BJ (cell line): ENCODE results near the gene UACA. TPM values are rescaled to one million over a fixed set of nuclear protein-coding genes. Genes with fewer than 3 reads are reported as not detected.

Experiments used
- CTCF ChIA-PET: fragments of 350-600 bp; formaldehyde crosslinking; extraction: SDS; loops from one replicate; lab custom pipeline; 2021; ENCODE audit warnings: antibody characterized with exemption, inconsistent platforms; lab: Yijun Ruan, JAX
- POLR2A ChIA-PET: fragments of 300-600 bp; sonication (Branson Sonifier 250); formaldehyde crosslinking; extraction: SDS; loops from one replicate; lab custom pipeline; 2021; ENCODE audit warnings: antibody characterized with exemption; lab: Charles Lee
- DNase-seq: peaks from one replicate; pipeline ENCODE4 v3.0.0-alpha.2; 2011; ENCODE audit warnings: low read depth
- H3K27me3 ChIP-seq: 2 replicates; pipeline ENCODE4 v1.6.0; 2011; ENCODE audit warnings: low read length; ENCODE audit not compliant: control insufficient read depth, insufficient read depth
- H3K36me3 ChIP-seq: 2 replicates; pipeline ENCODE4 v1.5.1; 2011; ENCODE audit warnings: low read length; ENCODE audit not compliant: control insufficient read depth, insufficient read depth
- H3K4me3 ChIP-seq: 2 replicates; pipeline ENCODE4 v1.5.1; 2011; ENCODE audit warnings: low read depth, mild to moderate bottlenecking, control low read depth, low read length
- CTCF ChIP-seq: IDR thresholded peaks from 2 replicates; pipeline ENCODE4 v1.5.1; 2011; ENCODE audit warnings: low read depth, mild to moderate bottlenecking, control low read depth, inconsistent platforms, low read length, moderate library complexity; ENCODE audit not compliant: insufficient read depth
- polyA plus RNA-seq: library from polyadenylated mRNA; depleted of rRNA; stranded (reverse); fragments of >200 nt; gene quantifications from 2 replicates; pipeline ENCODE4 v1.2.3, GENCODE V29; 2011

UACA gene
- polyA plus RNA-seq, 1 experiment = 143 TPM

- peak; percentile 74 for DNase-seq
Observed at GRCh38 chr15:70765504-70766281, 2.3 kb upstream of the UACA start.

GRCh38 chr15:70763950-70764730 lies 782 bp upstream of the UACA start:
- POLR2A ChIA-PET = interaction anchor here (0.9 kb wide), 1 partner anchor 36 kb away, joined by 3 read pairs; no protein-coding TSS in a partner anchor
- no peak for TF ChIP-seq CTCF
- Histone ChIP-seq H3K4me3 (peak overlapping the region; percentile 81), H3K27me3 (no peaks in the 10 kb centered on the region), H3K36me3 (no peaks in the 10 kb centered on the region)
- no peak for DNase-seq
- CTCF ChIA-PET = interaction anchor here (1.3 kb wide), 1 partner anchor 48 kb away, joined by 5 read pairs; no protein-coding TSS in a partner anchor

More at GRCh38 chr15:70765504-70766281, 2.3 kb upstream of the UACA start:
- no peaks in the 10 kb centered on the region for H3K36me3 ChIP-seq
- POLR2A ChIA-PET = interaction anchor here (0.6 to 0.8 kb wide), 2 partner anchors 10 to 12 kb away, joined by 3 to 5 read pairs; no protein-coding TSS in a partner anchor
- CTCF ChIA-PET = interaction anchor here (1.3 to 1.4 kb wide), 2 partner anchors 9 to 49 kb away, joined by 3 to 4 read pairs; no protein-coding TSS in a partner anchor
- TF ChIP-seq CTCF = no peak
- no peak overlapping the region for H3K4me3 ChIP-seq
- H3K27me3 ChIP-seq = no peaks in the 10 kb centered on the region

- Histone ChIP-seq H3K4me3 (peak overlapping the region; percentile 81), H3K27me3 (no peaks in the 10 kb centered on the region), H3K36me3 (no peaks in the 10 kb centered on the region)
- POLR2A ChIA-PET = no interaction called here
- DNase-seq = no peak
- CTCF ChIA-PET = no interaction called here
- TF ChIP-seq CTCF = no peak
Observed at GRCh38 chr15:70762469-70763119, 764 bp downstream of the UACA start.

- no peak for DNase-seq
- Histone ChIP-seq H3K4me3 (peak overlapping the region; percentile 81), H3K36me3 (no peaks in the 10 kb centered on the region), H3K27me3 (no peaks in the 10 kb centered on the region)
- POLR2A ChIA-PET = no interaction called here
- no peak for TF ChIP-seq CTCF
- CTCF ChIA-PET = interaction anchor here (0.6 to 1.7 kb wide), 6 partner anchors 33 to 349 kb away, joined by 3 to 8 read pairs (median 4); no protein-coding TSS in a partner anchor
Observed at GRCh38 chr15:70761931-70762468, 1.4 kb downstream of the UACA start.
